Coronary artery (tissue), 2 donors: Measurements from ENCODE around the gene CEP85L.

Experiments
- DNase-seq: peaks from one replicate; pipeline ENCODE4 v3.0.0-alpha.2; 2017; ENCODE audit warnings: low spot score
- H3K27ac ChIP-seq, 2 donors: fragments of 200-600 bp; sonication (generic); one replicate each; pipeline ENCODE4 v1.5.1; 2016 to 2019
- H3K4me3 ChIP-seq: fragments of 200-600 bp; sonication (generic); 2 replicates; pipeline ENCODE4 v1.5.1; 2016; ENCODE audit warnings: mild to moderate bottlenecking, moderate library complexity
- TF ChIP-seq, protein P1 (sequence below): fragments of 200-600 bp; sonication (generic); IDR thresholded peaks from one replicate; pipeline ENCODE4 v1.5.1; 2019; ENCODE audit warnings: antibody characterized with exemption

Gene CEP85L

GRCh38 chr6:118562248-118562647 lies 89.1 kb downstream of the CEP85L start:
- no peak overlapping the region for H3K4me3 ChIP-seq
- TF ChIP-seq, protein P1, sequence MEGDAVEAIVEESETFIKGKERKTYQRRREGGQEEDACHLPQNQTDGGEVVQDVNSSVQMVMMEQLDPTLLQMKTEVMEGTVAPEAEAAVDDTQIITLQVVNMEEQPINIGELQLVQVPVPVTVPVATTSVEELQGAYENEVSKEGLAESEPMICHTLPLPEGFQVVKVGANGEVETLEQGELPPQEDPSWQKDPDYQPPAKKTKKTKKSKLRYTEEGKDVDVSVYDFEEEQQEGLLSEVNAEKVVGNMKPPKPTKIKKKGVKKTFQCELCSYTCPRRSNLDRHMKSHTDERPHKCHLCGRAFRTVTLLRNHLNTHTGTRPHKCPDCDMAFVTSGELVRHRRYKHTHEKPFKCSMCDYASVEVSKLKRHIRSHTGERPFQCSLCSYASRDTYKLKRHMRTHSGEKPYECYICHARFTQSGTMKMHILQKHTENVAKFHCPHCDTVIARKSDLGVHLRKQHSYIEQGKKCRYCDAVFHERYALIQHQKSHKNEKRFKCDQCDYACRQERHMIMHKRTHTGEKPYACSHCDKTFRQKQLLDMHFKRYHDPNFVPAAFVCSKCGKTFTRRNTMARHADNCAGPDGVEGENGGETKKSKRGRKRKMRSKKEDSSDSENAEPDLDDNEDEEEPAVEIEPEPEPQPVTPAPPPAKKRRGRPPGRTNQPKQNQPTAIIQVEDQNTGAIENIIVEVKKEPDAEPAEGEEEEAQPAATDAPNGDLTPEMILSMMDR = no peak
- H3K27ac ChIP-seq = no peak overlapping the region
- DNase-seq = no peak

- DNase-seq = no peak
- Histone ChIP-seq H3K27ac (no peak overlapping the region), H3K4me3 (no peak overlapping the region)
- TF ChIP-seq, protein P1 = no peak
Observed at GRCh38 chr6:118559659-118560058, 91.7 kb downstream of the CEP85L start.

GRCh38 chr6:118558464-118559217 lies 92.8 kb downstream of the CEP85L start:
- no peak for DNase-seq
- H3K27ac ChIP-seq = peak overlapping the region in 1 of 2 donors; percentile 6

DNA sequence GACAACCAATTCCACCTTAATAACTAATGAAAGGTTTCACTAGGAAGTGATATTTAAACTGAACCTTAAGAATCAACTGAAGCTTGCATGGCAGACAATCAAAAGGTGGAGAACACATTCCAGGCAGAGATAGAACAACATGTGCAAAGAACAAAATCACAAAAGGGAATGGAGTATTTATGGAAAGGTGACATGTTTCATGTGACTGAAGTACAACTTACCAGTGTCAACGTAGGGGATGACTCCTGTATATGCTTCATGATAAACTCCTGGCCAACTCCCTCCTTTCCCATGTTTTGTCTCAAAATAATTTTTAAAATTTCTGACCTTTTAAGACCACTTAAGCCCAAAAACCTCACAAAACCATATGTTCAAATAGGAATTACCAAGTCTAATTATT lies 96.7 kb downstream of the CEP85L start:
- no peak for DNase-seq
- Histone ChIP-seq H3K27ac (peak overlapping the region in 1 of 2 donors; percentile 50), H3K4me3 (peak overlapping the region; percentile 71)
- TF ChIP-seq, protein P1 = no peak

More at GRCh38 chr6:118558464-118559217, 92.8 kb downstream of the CEP85L start:
- H3K4me3 ChIP-seq = peak overlapping the region; percentile 7
- TF ChIP-seq, protein P1 = no peak

- TF ChIP-seq, protein P1 = no peak
- DNase-seq = no peak
- Histone ChIP-seq H3K4me3 (peak overlapping the region; percentile 71), H3K27ac (peak overlapping the region in 1 of 2 donors; percentile 76)
Observed at GRCh38 chr6:118553132-118553531, 98.3 kb downstream of the CEP85L start.

DNA sequence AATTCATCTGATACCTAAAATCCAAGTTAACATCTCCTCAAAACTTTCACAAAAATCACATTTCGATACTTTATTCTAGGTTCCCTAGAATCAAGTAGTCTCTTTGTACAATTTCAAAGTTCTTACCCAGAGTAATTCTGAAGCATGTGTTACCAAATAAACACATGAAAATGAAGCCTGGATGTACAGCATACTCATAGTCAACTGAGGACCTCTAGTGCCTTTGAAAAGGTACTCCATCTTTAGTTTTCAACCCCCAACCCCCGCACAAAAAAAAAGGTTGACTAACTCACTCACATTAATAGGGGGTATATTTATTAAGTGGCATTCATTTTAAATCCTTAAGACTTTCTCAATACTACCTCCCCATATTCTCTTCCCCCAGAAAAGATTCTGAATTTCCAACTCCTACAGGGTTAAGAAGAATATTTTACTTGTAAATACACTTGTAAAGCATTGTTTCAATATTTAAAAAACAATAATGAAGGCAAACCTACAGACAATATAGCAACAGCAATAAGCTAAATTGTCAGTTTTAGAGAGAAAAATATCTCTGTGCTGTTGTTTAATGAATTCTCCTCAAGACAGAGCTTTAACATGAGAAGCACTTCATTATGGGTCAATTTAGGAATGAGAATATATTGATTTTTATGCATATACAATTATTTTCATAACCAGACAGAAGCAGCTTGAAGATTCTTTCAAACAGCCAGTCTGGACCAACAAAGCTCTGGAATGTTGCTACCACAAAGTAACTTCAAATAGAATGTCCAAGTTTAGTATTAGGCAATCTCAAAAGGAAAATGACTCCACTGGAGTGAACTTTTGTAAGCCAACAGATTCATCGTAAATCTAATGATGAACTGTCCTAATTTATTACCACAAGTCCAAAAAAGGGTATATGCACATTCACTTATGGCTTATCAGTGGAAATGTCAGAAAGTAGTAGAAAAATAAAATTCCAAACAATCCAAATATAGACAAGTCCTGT lies 100.0 kb downstream of the CEP85L start:
- no peak for DNase-seq
- Histone ChIP-seq H3K27ac (peak overlapping the region; percentile 60 to 76), H3K4me3 (peak overlapping the region; percentile 71)
- TF ChIP-seq, protein P1 = peak; percentile 44
